HepG2 (cell line): ENCODE results near the gene MLLT10. TPM values are rescaled to one million over a fixed set of nuclear protein-coding genes. Genes with fewer than 3 reads are reported as not detected.
A peak's percentile ranks its signal among the peaks of the same experiment; 100 is the strongest.

Experiments
- CREBL2 ChIP-seq: sonication (generic); formaldehyde crosslinking; IDR thresholded peaks from 2 replicates; pipeline ENCODE4 v1.8.1; 2023; ENCODE audit warnings: missing genetic modification reagents, mild to moderate bottlenecking, borderline replicate concordance
- HNF1B ChIP-seq: sonication (generic); formaldehyde crosslinking; IDR thresholded peaks from 2 replicates; pipeline ENCODE4 v1.5.1; 2020; ENCODE audit warnings: mild to moderate bottlenecking, moderate library complexity, missing genetic modification reagents
- KLF13 ChIP-seq: sonication (generic); formaldehyde crosslinking; IDR thresholded peaks from 2 replicates; pipeline ENCODE4 v1.4.0; 2020; ENCODE audit warnings: mild to moderate bottlenecking, missing genetic modification reagents
- MXI1 ChIP-seq: IDR thresholded peaks from 3 replicates; pipeline ENCODE4 v1.6.1; 2012; ENCODE audit warnings: low read depth, low read length, inconsistent platforms, borderline replicate concordance
- NBN ChIP-seq: fragments of 450-650 bp; conservative IDR thresholded peaks from 2 replicates; pipeline ENCODE4 v1.6.1; 2017
- PHF5A ChIP-seq: IDR thresholded peaks from one replicate; pipeline ENCODE4 v1.6.1; 2018; ENCODE audit warnings: low read depth, missing genetic modification reagents; ENCODE audit not compliant: unreplicated experiment
- POLR2AphosphoS2 ChIP-seq: IDR thresholded peaks from 2 replicates; pipeline ENCODE4 v1.6.1; 2011; ENCODE audit warnings: low read depth, low read length, improper control_type of control experiment
- RELA ChIP-seq: sonication (generic); formaldehyde crosslinking; IDR thresholded peaks from 2 replicates; pipeline ENCODE4 v1.4.0; 2020; ENCODE audit warnings: missing genetic modification reagents
- SATB2 ChIP-seq: sonication (generic); formaldehyde crosslinking; IDR thresholded peaks from 2 replicates; pipeline ENCODE4 v1.5.0; 2020; ENCODE audit warnings: missing genetic modification reagents
- STAG1 ChIP-seq: sonication (generic); formaldehyde crosslinking; IDR thresholded peaks from 2 replicates; pipeline ENCODE4 v1.4.0; 2020; ENCODE audit warnings: missing genetic modification reagents
- U2AF1 ChIP-seq: fragments of 200-400 bp; formaldehyde crosslinking; optimal IDR thresholded peaks from 2 replicates; pipeline ENCODE3; 2017; ENCODE audit warnings: mild to moderate bottlenecking, low read depth, low read length
- ZBTB20 ChIP-seq: sonication (generic); formaldehyde crosslinking; IDR thresholded peaks from 2 replicates; pipeline ENCODE4 v1.8.1; 2023; ENCODE audit warnings: missing genetic modification reagents, low read depth, mild to moderate bottlenecking, borderline replicate concordance
- ZBTB46 ChIP-seq: sonication (generic); formaldehyde crosslinking; IDR thresholded peaks from 2 replicates; pipeline ENCODE4 v1.4.0; 2020; ENCODE audit warnings: mild to moderate bottlenecking, missing genetic modification reagents, borderline replicate concordance
- ZFP37 ChIP-seq: sonication (generic); formaldehyde crosslinking; IDR thresholded peaks from 2 replicates; pipeline ENCODE4 v1.4.0; 2020; ENCODE audit warnings: missing genetic modification reagents, borderline replicate concordance
- ZNF253 ChIP-seq: sonication (generic); formaldehyde crosslinking; IDR thresholded peaks from 2 replicates; pipeline ENCODE4 v1.8.0; 2022; ENCODE audit warnings: mild to moderate bottlenecking, missing genetic modification reagents, borderline replicate concordance
- ZNF260 ChIP-seq: sonication (generic); formaldehyde crosslinking; IDR thresholded peaks from 2 replicates; pipeline ENCODE4 v1.4.0; 2020; ENCODE audit warnings: missing genetic modification reagents, low read depth, mild to moderate bottlenecking, borderline replicate concordance
- ZNF354B ChIP-seq: sonication (generic); formaldehyde crosslinking; IDR thresholded peaks from 2 replicates; pipeline ENCODE4 v1.8.0; 2022; ENCODE audit warnings: mild to moderate bottlenecking, missing genetic modification reagents
- ZNF550 ChIP-seq: sonication (generic); formaldehyde crosslinking; IDR thresholded peaks from 2 replicates; pipeline ENCODE4 v1.4.0; 2020; ENCODE audit warnings: mild to moderate bottlenecking, missing genetic modification reagents, borderline replicate concordance
- ZNF562 ChIP-seq: sonication (generic); formaldehyde crosslinking; IDR thresholded peaks from 2 replicates; pipeline ENCODE4 v1.8.0; 2022; ENCODE audit warnings: missing genetic modification reagents, borderline replicate concordance
- ZNF687 ChIP-seq: sonication (generic); formaldehyde crosslinking; IDR thresholded peaks from 2 replicates; pipeline ENCODE4 v1.5.1; 2020; ENCODE audit warnings: mild to moderate bottlenecking, missing genetic modification reagents, moderate library complexity
- ZNF720 ChIP-seq: sonication (generic); formaldehyde crosslinking; IDR thresholded peaks from 2 replicates; pipeline ENCODE4 v1.4.0; 2020; ENCODE audit warnings: missing genetic modification reagents
- ZNF746 ChIP-seq: sonication (generic); formaldehyde crosslinking; IDR thresholded peaks from 2 replicates; pipeline ENCODE4 v1.8.0; 2022; ENCODE audit warnings: mild to moderate bottlenecking, missing genetic modification reagents
- polyA plus RNA-seq, 8 experiments: library from polyadenylated mRNA; depleted of rRNA in 3 of 8; stranded (reverse) in 7 of 8; unstranded in 1 of 8; fragments of >200 nt; fragmentation: Illumina TruSeq in 4 of 8; extraction: Trizol in 4 of 8; gene quantifications; 2 replicates each; pipeline versions ENCODE4 v1.2.1 to v1.2.3, GENCODE V29; 2011 to 2016; ENCODE audit warnings: low read depth in 4 of 8, missing spikeins in 1 of 8, mixed read lengths in 1 of 8; ENCODE audit not compliant: insufficient read depth in 1 of 8
- total RNA-seq, 5 experiments: library from RNA; depleted of rRNA; stranded (reverse); fragments of >200 nt; fragmentation: Illumina TruSeq; extraction: Trizol; gene quantifications; 2 replicates each; pipeline ENCODE4 v1.2.3, GENCODE V29; 2016; ENCODE audit warnings: low read depth in 1 of 5

Gene MLLT10
- total and polyA plus RNA-seq, 2 of the 13 experiments (the other 11 are each of a cell fraction or from before 2014, with no cell fraction given) = 51.3 to 84.1 TPM

GRCh38 chr10:21494191-21495001 lies 39.6 kb upstream of the MLLT10 start (continued):
- no peak; the same call in 1 of the 2 replicates for TF ChIP-seq ZNF746
- TF ChIP-seq ZNF260 (CRISPR knock-in tag) = 0 out of 2 replicates have a peak, but pooled peaks have one; percentile 30
- no peak for TF ChIP-seq ZBTB46 (CRISPR knock-in tag)
- no peak for TF ChIP-seq MXI1
- TF ChIP-seq CREBL2 (CRISPR knock-in tag) = no peak; the same call in 1 of the 2 replicates
- no peak for TF ChIP-seq POLR2AphosphoS2
- 0 out of 2 replicates have a peak, but pooled peaks have one; percentile 17 for TF ChIP-seq ZNF720 (CRISPR knock-in tag)
- peak; percentile 90; the same call in 1 of the 2 replicates for TF ChIP-seq ZNF550 (CRISPR knock-in tag)
- 0 out of 2 replicates have a peak, but pooled peaks have one; percentile 70 for TF ChIP-seq ZNF354B (CRISPR knock-in tag)
- TF ChIP-seq ZNF687 (CRISPR knock-in tag) = peak; percentile 86
- TF ChIP-seq ZNF253 (CRISPR knock-in tag) = no peak
- no peak for TF ChIP-seq NBN
- TF ChIP-seq KLF13 (CRISPR knock-in tag) = peak; percentile 85; the same call in 1 of the 2 replicates
- TF ChIP-seq ZBTB20 (CRISPR knock-in tag) = no peak
- TF ChIP-seq SATB2 = no peak
- no peak for TF ChIP-seq RELA (CRISPR knock-in tag)
- TF ChIP-seq PHF5A (CRISPR knock-in tag) = no peak
- TF ChIP-seq HNF1B (CRISPR knock-in tag) = peak; percentile 45
- TF ChIP-seq ZNF562 (CRISPR knock-in tag) = no peak
- no peak for TF ChIP-seq U2AF1
- TF ChIP-seq STAG1 = peak; percentile 38
- TF ChIP-seq ZFP37 (CRISPR knock-in tag) = 0 out of 2 replicates have a peak, but pooled peaks have one; percentile 36
